Pancreas (tissue), 8 donors: ENCODE results near the gene USP14. TPM values are rescaled to one million over a fixed set of nuclear protein-coding genes. Genes with fewer than 3 reads are reported as not detected.

Experiments
- microRNA-seq, 2 donors: library from miRNA; unstranded; fragments of <30 nt; microRNA quantifications; one replicate each; pipeline versions ENCODE4 to v1.1.0, GENCODE V29; 2019 to 2020
- polyA plus RNA-seq, 2 donors: library from polyadenylated mRNA; stranded (reverse); fragments of 200-250 nt; gene quantifications; one replicate each; pipeline ENCODE4 v1.2.3, GENCODE V29; 2013
- total RNA-seq, 6 donors: library from RNA; stranded (reverse); fragmentation: NEBNext Ultra II Directional in 4 of 6; extraction: Animal tissue kit (Norgen Biotek cat#: 25700) in 4 of 6; gene quantifications; one replicate each; pipeline versions ENCODE4 v1.2.1 to v1.2.4, GENCODE V29; 2021 to 2023
- donor health status: healthy with polysubstance abuse.
- donor health status: DM: no; HTN: no; CAD: no; lungs with moderate emphysema.
- donor health status: DM: no; HTN: no; CAD: no.
- donor health status: Bipolar disorder and iron deficiency.
- donor health status: DM: yes; HTN: yes; CAD: no.
- donor health status: DM: no; HTN: no; CAD: no.
- donor health status: DM: no; HTN: no; CAD: no.
- donor health status: DM: yes; HTN: yes; CAD: no.

Gene USP14
- total and polyA plus RNA-seq, 8 donors: 6.8 to 21.4 (median 15.5) TPM

Small RNAs within 50 kb of the gene (microRNA-seq; reads per million reads assigned to microRNA genes)
- gene MIR8078: 0 reads per million in 2 donors

Other genes with a start within 250 kb of the USP14 start
- under 1 TPM in 1 of 6 donors, not detected in 5; 0.35 TPM for gene TUBB8B, start 108.9 kb upstream of the USP14 start, total RNA-seq
- under 1 TPM in 1 of 2 donors, not detected in 1; 0.80 TPM for gene TUBB8B, start 108.9 kb upstream of the USP14 start, polyA plus RNA-seq
- 10 to 100 TPM in 5 of 6 donors, 1 to 10 TPM in 1; 7.3 to 24.1 (median 15.6) TPM for gene THOC1, start 109.5 kb downstream of the USP14 start, total RNA-seq
- gene THOC1, start 109.5 kb downstream of the USP14 start, polyA plus RNA-seq: 10 to 100 TPM; 46.0 to 63.9 TPM